GM13976 (cell line): Measurements from ENCODE around the gene MFRP.

Experiments
- DNase-seq: peaks from one replicate; pipeline ENCODE4 v3.0.0; 2012; ENCODE audit warnings: low spot score
- CTCF ChIP-seq: IDR thresholded peaks from 2 replicates; pipeline ENCODE4 v1.5.1; 2012; ENCODE audit warnings: borderline replicate concordance, mild to moderate bottlenecking; ENCODE audit not compliant: insufficient read depth; ENCODE audit errors: extremely low read depth, missing control alignments, control extremely low read depth
- in situ Hi-C: fragments of 300-500 bp; cut with MboI; formaldehyde crosslinking; loops from one replicate; pipeline ENCODE4 v1.12.0; 2022; ENCODE audit warnings: low sequenced_read_pairs, mixed read lengths, inconsistent platforms; ENCODE audit not compliant: unreplicated experiment

The MFRP gene

GRCh38 chr11:119317592-119318239 lies 28.8 kb downstream of the MFRP start:
- in situ Hi-C loops: no loop called here
- no peak for DNase-seq
- no peak for TF ChIP-seq CTCF

GRCh38 chr11:119316729-119317591 lies 29.5 kb downstream of the MFRP start, which contains the start of gene MCAM:
MCAM (minus strand) TSS chr11:119317130; CDS start chr11:119317101, 29 bp downstream.
- no peak for TF ChIP-seq CTCF
- peak; percentile 68 for DNase-seq
- in situ Hi-C loops: no loop called here

- no peak for DNase-seq
- in situ Hi-C loops: no loop called here
- TF ChIP-seq CTCF: no peak
Observed at GRCh38 chr11:119316016-119316728, 30.3 kb downstream of the MFRP start.

- in situ Hi-C loops: no loop called here
- no peak for DNase-seq
- no peak for TF ChIP-seq CTCF
Observed at GRCh38 chr11:119315131-119316015, 31.1 kb downstream of the MFRP start.

GRCh38 chr11:119314726-119315125 lies 31.8 kb downstream of the MFRP start:
- DNase-seq: no peak
- TF ChIP-seq CTCF: no peak
- in situ Hi-C loops: no loop called here
